HepG2 (cell line): ENCODE results near the gene RPTOR. TPM values are rescaled to one million over a fixed set of nuclear protein-coding genes. Genes with fewer than 3 reads are reported as not detected.

Experiments
- ATAC-seq: fragments of 200-7000 bp; cut with Tn5 transposase; 3 replicates; pipeline ENCODE4 v1.9.1; 2020; ENCODE audit warnings: mild to moderate bottlenecking, moderate library complexity
- BruUV-seq: library from RNA; stranded (reverse); fragments of 400-500 nt; replicated peaks from 2 replicates; lab custom pipeline; 2021; lab: Mats Ljungman, UMichigan
- CTCF ChIA-PET: fragments of 300-600 bp; formaldehyde crosslinking; extraction: SDS; loops from one replicate; lab custom pipeline; 2021; ENCODE audit warnings: low total read pairs, inconsistent platforms, low intra/inter-chr PET ratio; lab: Yijun Ruan, JAX
- POLR2A ChIA-PET: fragments of 350-600 bp; sonication (Branson Sonifier 250); formaldehyde crosslinking; loops from one replicate; lab custom pipeline; 2020; ENCODE audit warnings: antibody characterized with exemption, inconsistent platforms; lab: Yijun Ruan, JAX
- DNase-seq: peaks from one replicate; pipeline ENCODE4 v3.0.0-alpha.2; 2015; ENCODE audit warnings: low spot score
- FAIRE-seq: peaks from 3 replicates; lab custom pipeline; 2011; peaks lifted over from hg19 to GRCh38; lab: Jason Lieb, UNC
- H2AFZ ChIP-seq: one replicate; pipeline ENCODE4 v1.6.1; 2011; ENCODE audit warnings: low read length, inconsistent platforms
- H3K27ac ChIP-seq: fragments of 300-600 bp; 3 replicates; pipeline ENCODE4 v1.8.0; 2011; ENCODE audit warnings: mixed run types, mild to moderate bottlenecking, mixed read lengths, low read length, inconsistent platforms; ENCODE audit not compliant: insufficient read depth; ENCODE audit errors: extremely low read length
- H3K27me3 ChIP-seq, 2 experiments: fragments of 200-600 bp in 1 of 2; 2 replicates in 1 of 2; 3 replicates in 1 of 2; pipeline versions ENCODE4 v1.6.0 to v1.8.0; 2011; ENCODE audit warnings: low read length in 2 of 2, mild to moderate bottlenecking in 2 of 2, moderate library complexity in 2 of 2, inconsistent platforms in 1 of 2; ENCODE audit not compliant: insufficient read depth in 2 of 2, control insufficient read depth in 1 of 2
- H3K36me3 ChIP-seq, 2 experiments: fragments of 200-600 bp in 1 of 2; replicated peaks in 1 of 2; 2 replicates in 1 of 2; 3 replicates in 1 of 2; pipeline versions ENCODE4 v1.5.1 to v1.8.0; 2011; ENCODE audit warnings: low read length in 2 of 2, inconsistent platforms in 1 of 2; ENCODE audit not compliant: insufficient read depth in 2 of 2, control insufficient read depth in 1 of 2
- H3K4me1 ChIP-seq: 2 replicates; pipeline ENCODE4 v1.5.1; 2012; ENCODE audit warnings: low read length, inconsistent platforms; ENCODE audit not compliant: insufficient read depth
- H3K4me2 ChIP-seq: 2 replicates; pipeline ENCODE4 v1.6.0; 2011; ENCODE audit warnings: low read depth, low read length, inconsistent platforms
- H3K4me3 ChIP-seq, 3 experiments: fragments of 200-600 bp in 1 of 3; sonication (generic), shearing (Covaris generic) in 1 of 3; replicated peaks in 1 of 3; 2 replicates each; pipeline ENCODE4 v1.5.1; 2011 to 2016; ENCODE audit warnings: low read length in 3 of 3, inconsistent platforms in 2 of 3, low read depth in 2 of 3, mild to moderate bottlenecking in 2 of 3, control low read depth in 1 of 3, mixed read lengths in 1 of 3; ENCODE audit not compliant: insufficient read depth in 1 of 3
- H3K79me2 ChIP-seq: one replicate; pipeline ENCODE4 v1.6.1; 2011; ENCODE audit warnings: low read length, inconsistent platforms; ENCODE audit not compliant: insufficient read depth
- H3K9ac ChIP-seq: 2 replicates; pipeline ENCODE4 v1.6.0; 2011; ENCODE audit warnings: mild to moderate bottlenecking, low read depth, low read length, inconsistent platforms; ENCODE audit not compliant: insufficient read depth
- H3K9me3 ChIP-seq: 2 replicates; pipeline ENCODE4 v1.5.1; 2012; ENCODE audit warnings: mild to moderate bottlenecking, low read length
- H4K20me1 ChIP-seq: 2 replicates; pipeline ENCODE4 v1.6.0; 2011; ENCODE audit warnings: inconsistent platforms, mild to moderate bottlenecking, low read length, moderate library complexity; ENCODE audit not compliant: insufficient read depth
- MAFK ChIP-seq, 2 experiments: IDR thresholded peaks in 1 of 2; conservative IDR thresholded peaks in 1 of 2; 2 replicates each; pipeline ENCODE4 v1.6.1; 2011; ENCODE audit warnings: improper control_type of control experiment in 2 of 2, low read length in 2 of 2
- TCF7L2 ChIP-seq: IDR thresholded peaks from 2 replicates; pipeline ENCODE4 v1.6.1; 2011; ENCODE audit warnings: mild to moderate bottlenecking, low read depth, low read length, moderate library complexity
- WGBS: methylation state at CpG from one replicate; pipeline ENCODE4 v1.1.6; 2017; ENCODE audit warnings: low lambda C conversion rate; 5-methylcytosine and 5-hydroxymethylcytosine counted together
- in situ Hi-C: cut with HindIII; loops from 2 replicates; pipeline ENCODE4 v1.10.0; 2017; ENCODE audit warnings: low pct_unique_long_range_greater_than_20kb; ENCODE audit not compliant: extremely low pct_ligation_motif_present
- intact Hi-C: fragments of 100-400 bp; cut with micrococcal nuclease; formaldehyde crosslinking; loops from one replicate; pipeline ENCODE4 v1.10.0; 2022; ENCODE audit not compliant: unreplicated experiment
- polyA plus RNA-seq, 8 experiments: library from polyadenylated mRNA; depleted of rRNA in 3 of 8; stranded (reverse) in 7 of 8; unstranded in 1 of 8; fragments of >200 nt; fragmentation: Illumina TruSeq in 4 of 8; extraction: Trizol in 4 of 8; gene quantifications; 2 replicates each; pipeline versions ENCODE4 v1.2.1 to v1.2.3, GENCODE V29; 2011 to 2016; ENCODE audit warnings: low read depth in 4 of 8, missing spikeins in 1 of 8, mixed read lengths in 1 of 8; ENCODE audit not compliant: insufficient read depth in 1 of 8
- total RNA-seq, 5 experiments: library from RNA; depleted of rRNA; stranded (reverse); fragments of >200 nt; fragmentation: Illumina TruSeq; extraction: Trizol; gene quantifications; 2 replicates each; pipeline ENCODE4 v1.2.3, GENCODE V29; 2016; ENCODE audit warnings: low read depth in 1 of 5
- TF ChIP-seq, protein P1 (sequence below), 2 experiments: IDR thresholded peaks; 2 replicates each; pipeline ENCODE4 v1.6.1; 2011 to 2012; ENCODE audit warnings: low read length in 2 of 2, borderline replicate concordance in 1 of 2, low read depth in 1 of 2, mild to moderate bottlenecking in 1 of 2, moderate library complexity in 1 of 2

The RPTOR gene
- total and polyA plus RNA-seq, 2 of the 13 experiments (the other 11 are each of a cell fraction or from before 2014, with no cell fraction given) = 6.6 to 25.3 TPM

DNA sequence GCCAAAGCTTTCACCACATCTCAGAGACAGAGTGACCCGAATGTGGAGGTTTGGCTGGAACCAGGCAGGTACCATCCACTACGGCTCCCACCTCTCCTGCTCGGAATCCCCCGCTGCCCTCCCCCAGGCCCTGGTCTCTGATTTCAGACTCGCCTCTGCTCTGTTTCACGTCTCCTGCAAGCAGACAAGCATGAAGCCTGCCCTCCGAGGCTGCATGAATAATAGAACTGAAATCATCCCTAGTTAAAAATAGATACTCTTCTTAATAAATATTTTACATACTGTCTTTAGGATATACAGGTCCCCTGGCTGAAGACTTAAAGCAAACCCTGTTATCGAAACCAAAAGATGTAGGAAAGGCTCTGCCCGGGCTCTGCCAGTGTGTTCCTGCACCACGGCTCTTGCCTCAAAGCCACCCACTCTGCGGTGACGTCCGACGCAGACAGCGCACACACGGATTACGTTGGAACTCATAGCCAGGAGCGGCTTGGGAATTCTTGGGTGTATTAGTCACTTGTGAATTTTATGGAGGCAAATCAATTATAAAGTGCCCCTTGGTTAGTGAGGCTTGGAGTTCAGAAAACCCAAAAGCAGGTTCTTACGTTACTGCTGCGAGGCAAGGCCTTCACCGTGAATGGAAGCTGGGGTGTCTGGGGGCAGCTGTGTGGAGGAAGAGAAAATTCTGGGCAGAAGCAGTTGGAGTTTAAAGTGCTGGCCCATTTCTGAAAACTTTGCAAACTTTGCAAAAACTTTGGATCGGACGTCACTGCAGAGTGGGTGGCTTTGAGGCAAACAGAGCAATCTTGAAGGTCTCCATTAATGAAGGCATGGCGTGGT, 42.7 kb upstream of the RPTOR start:
- no peak overlapping the region for H3K27ac ChIP-seq
- peaks cover 18 to 74% of the 10 kb centered on the region in 2 experiments; a peak in 4 of 5 replicates for H3K27me3 ChIP-seq
- intact Hi-C loops = no loop called here
- H3K36me3 ChIP-seq = no peaks in the 10 kb centered on the region
- no peaks in the 10 kb centered on the region for H4K20me1 ChIP-seq
- no peaks in the 10 kb centered on the region for H3K9me3 ChIP-seq
- peak overlapping the region; percentile 10; the same call in 1 of the 2 replicates for H3K4me2 ChIP-seq
- H2AFZ ChIP-seq = no peak overlapping the region
- H3K9ac ChIP-seq = no peak overlapping the region
- in situ Hi-C loops = no loop called here
- no peak for DNase-seq
- H3K79me2 ChIP-seq = no peaks in the 10 kb centered on the region
- H3K4me1 ChIP-seq = peaks cover 36% of the 10 kb centered on the region
- no TSS peak for BruUV-seq
- POLR2A ChIA-PET = interaction anchor here (0.6 to 0.8 kb wide), 2 partner anchors 72 to 76 kb away, joined by 3 to 4 read pairs; no protein-coding TSS in a partner anchor
- FAIRE-seq = no peak
- CTCF ChIA-PET = no interaction called here
- 48% methylated on average over 22 of the region's 24 CpGs for WGBS
- no peak overlapping the region; a peak in 1 of 6 replicates for H3K4me3 ChIP-seq
- no peak for ATAC-seq
- TF ChIP-seq MAFK (conservative IDR thresholded peaks at IDR 0.05 in 1 of 2, IDR thresholded peaks at IDR 0.05 in 1 of 2; ENCODE audit: low read length in 2 of 2) = 0 out of 4 replicates have a peak, but pooled peaks of 1 of the 2 experiments have one; percentile 10
- TF ChIP-seq TCF7L2 = no peak

DNA sequence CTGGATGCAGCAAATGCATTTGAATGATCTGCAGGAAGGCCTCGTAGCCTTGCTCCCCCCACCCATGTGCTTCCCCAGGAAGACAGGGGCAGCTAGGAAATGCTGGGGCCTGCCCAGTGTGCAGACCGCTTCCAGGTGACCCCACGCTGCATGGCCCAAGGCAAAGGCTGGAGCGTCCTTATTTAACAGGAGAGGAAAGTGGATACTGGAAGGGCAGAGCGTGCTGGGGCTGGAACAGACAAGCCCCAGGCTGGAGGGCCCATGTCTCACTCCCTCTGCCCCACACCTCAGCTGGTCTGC, 42.1 kb upstream of the RPTOR start:
- no peaks in the 10 kb centered on the region for H3K9me3 ChIP-seq
- no peaks in the 10 kb centered on the region for H4K20me1 ChIP-seq
- BruUV-seq = no TSS peak
- TF ChIP-seq, protein P1, sequence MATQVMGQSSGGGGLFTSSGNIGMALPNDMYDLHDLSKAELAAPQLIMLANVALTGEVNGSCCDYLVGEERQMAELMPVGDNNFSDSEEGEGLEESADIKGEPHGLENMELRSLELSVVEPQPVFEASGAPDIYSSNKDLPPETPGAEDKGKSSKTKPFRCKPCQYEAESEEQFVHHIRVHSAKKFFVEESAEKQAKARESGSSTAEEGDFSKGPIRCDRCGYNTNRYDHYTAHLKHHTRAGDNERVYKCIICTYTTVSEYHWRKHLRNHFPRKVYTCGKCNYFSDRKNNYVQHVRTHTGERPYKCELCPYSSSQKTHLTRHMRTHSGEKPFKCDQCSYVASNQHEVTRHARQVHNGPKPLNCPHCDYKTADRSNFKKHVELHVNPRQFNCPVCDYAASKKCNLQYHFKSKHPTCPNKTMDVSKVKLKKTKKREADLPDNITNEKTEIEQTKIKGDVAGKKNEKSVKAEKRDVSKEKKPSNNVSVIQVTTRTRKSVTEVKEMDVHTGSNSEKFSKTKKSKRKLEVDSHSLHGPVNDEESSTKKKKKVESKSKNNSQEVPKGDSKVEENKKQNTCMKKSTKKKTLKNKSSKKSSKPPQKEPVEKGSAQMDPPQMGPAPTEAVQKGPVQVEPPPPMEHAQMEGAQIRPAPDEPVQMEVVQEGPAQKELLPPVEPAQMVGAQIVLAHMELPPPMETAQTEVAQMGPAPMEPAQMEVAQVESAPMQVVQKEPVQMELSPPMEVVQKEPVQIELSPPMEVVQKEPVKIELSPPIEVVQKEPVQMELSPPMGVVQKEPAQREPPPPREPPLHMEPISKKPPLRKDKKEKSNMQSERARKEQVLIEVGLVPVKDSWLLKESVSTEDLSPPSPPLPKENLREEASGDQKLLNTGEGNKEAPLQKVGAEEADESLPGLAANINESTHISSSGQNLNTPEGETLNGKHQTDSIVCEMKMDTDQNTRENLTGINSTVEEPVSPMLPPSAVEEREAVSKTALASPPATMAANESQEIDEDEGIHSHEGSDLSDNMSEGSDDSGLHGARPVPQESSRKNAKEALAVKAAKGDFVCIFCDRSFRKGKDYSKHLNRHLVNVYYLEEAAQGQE (IDR thresholded peaks at IDR 0.05; ENCODE audit: borderline replicate concordance in 1 of 2, low read depth in 1 of 2, low read length in 2 of 2) = no peak
- POLR2A ChIA-PET = interaction anchor here (0.8 kb wide), 1 partner anchor 77 kb away, joined by 4 read pairs; no protein-coding TSS in a partner anchor
- FAIRE-seq = no peak
- in situ Hi-C loops (no loop called here), intact Hi-C loops (no loop called here)
- no peaks in the 10 kb centered on the region for H3K36me3 ChIP-seq
- no peak overlapping the region for H3K4me2 ChIP-seq
- no peak for ATAC-seq
- CTCF ChIA-PET = no interaction called here
- 34% methylated on average over 5 of the region's 5 CpGs for WGBS
- no peak overlapping the region for H3K27ac ChIP-seq
- no peak overlapping the region for H2AFZ ChIP-seq
- peaks cover 36% of the 10 kb centered on the region for H3K4me1 ChIP-seq
- no peak overlapping the region for H3K9ac ChIP-seq
- H3K27me3 ChIP-seq = peaks cover 18 to 74% of the 10 kb centered on the region in 2 experiments; a peak in 4 of 5 replicates
- no peak for DNase-seq
- H3K4me3 ChIP-seq = no peak overlapping the region
- no peaks in the 10 kb centered on the region for H3K79me2 ChIP-seq
